ENCODE measurements around the gene POFUT2.

The POFUT2 gene

GRCh38 chr21:45228656-45229240 is 58.9 kb downstream of the POFUT2 start:
- in situ Hi-C loops (cut with HindIII; ENCODE audit: low sequenced_read_pairs), result no loop called here

DNA sequence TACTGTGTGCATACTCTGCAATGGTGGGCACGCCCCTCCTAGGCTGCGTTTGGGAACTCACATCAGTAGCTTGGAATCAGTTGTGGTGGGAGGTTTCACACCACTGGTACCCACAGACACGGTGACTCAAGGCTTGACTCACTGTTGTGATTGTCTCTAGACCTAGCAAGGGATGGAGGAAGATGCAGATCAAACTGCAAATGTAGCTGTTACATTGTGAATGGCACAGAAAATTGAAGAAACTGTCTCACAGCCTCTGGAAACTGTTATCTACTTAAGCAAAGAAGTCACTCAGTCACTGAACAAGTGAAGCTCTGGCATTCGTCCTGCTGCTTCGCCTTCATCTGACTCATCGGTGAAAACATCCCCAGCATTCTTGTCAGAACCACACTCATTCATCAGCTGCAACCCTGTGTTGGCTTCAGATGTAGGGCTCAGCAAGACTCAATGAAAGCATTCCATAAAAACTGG is 59.5 kb downstream of the POFUT2 start:
- in situ Hi-C loops (cut with HindIII; ENCODE audit: low sequenced_read_pairs), result no loop called here

DNA sequence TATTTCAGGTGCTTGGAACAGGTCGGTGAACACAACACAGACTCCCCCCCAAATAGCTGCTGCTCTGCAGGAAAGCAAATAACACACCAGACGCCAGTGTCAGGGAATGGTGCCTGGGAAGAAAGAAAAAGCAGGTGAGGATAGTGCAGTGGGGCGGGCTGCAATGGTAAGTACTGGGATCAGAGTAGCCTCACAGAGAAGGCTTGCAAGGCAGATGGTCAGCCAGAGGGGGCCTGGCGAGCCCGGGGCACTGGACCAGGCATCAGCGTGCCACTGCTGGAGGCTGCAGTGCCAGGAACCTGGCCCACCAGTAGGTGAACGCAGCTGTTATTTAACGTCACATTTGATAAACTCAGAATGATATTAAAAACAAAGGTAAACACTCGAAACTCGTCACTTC is 60.0 kb downstream of the POFUT2 start:
- in situ Hi-C loops (cut with HindIII; ENCODE audit: low sequenced_read_pairs), result no loop called here

GRCh38 chr21:45226540-45227326 is 61.0 kb downstream of the POFUT2 start:
- in situ Hi-C loops (cut with HindIII; ENCODE audit: low sequenced_read_pairs), result no loop called here

DNA sequence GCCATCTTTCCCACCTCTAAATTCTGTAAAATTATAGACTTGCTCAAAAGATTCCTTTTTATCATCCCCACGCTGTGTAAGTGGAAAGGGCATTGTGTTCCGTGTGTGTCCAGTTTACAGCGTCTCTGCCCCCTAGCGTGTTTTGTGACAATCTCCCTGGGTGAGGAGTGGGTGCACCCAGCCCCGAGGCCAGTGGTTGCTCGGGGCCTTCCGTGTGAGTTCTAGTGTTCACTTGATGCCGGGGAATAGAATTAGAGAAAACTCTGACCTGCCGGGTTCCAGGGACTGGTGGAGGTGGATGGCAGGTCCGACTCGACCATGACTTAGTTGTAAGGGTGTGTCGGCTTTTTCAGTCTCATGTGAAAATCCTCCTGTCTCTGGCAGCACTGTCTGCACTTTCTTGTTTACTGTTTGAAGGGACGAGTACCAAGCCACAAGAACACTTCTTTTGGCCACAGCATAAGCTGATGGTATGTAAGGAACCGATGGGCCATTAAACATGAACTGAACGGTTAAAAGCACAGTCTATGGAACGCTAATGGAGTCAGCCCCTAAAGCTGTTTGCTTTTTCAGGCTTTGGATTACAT is 61.9 kb downstream of the POFUT2 start:
- in situ Hi-C loops (cut with HindIII; ENCODE audit: low sequenced_read_pairs), result no loop called here

- in situ Hi-C loops (cut with HindIII; ENCODE audit: low sequenced_read_pairs), result no loop called here
These were observed 62.5 kb downstream of the POFUT2 start for GRCh38 chr21:45225041-45225740.

DNA sequence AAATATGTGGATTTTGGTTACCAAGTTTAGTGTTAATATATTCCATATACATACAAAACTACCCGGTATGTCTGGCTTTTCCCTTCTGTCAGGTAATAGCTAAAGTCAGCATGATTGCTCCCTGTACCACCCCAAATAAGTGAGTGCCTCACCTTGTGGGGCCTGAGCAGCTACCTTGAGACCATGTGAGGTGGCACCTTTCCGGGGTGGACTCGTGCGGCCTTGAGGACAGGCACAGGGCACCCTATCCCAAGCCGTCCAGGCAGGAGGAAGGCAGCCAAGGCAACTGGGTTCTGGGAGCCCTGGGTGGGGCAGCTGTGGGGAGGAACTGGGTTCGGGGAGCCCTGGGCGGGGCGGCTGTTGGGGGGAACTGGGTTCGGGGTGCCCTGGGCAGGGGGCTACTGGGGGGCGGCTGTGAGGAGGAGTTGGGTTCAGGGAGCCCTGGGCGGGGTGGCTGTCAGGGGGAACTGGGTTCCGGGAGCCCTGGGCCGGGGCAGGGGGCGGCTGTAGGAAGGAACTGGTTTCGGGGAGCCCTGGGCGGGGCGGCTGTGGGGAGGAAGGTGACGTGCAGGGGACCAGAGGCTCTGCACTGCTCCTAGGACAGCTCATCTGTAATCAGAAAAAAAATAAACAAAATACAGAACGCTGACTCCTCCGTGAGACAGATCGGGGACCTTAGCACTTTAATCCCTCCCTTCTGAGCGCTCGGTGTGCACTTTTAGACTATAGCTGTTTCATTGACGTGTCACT is 63.3 kb downstream of the POFUT2 start:
- in situ Hi-C loops (cut with HindIII; ENCODE audit: low sequenced_read_pairs), result loop anchor here (25.0 kb wide), 1 partner anchor 113 kb away; no protein-coding TSS in a partner anchor

DNA sequence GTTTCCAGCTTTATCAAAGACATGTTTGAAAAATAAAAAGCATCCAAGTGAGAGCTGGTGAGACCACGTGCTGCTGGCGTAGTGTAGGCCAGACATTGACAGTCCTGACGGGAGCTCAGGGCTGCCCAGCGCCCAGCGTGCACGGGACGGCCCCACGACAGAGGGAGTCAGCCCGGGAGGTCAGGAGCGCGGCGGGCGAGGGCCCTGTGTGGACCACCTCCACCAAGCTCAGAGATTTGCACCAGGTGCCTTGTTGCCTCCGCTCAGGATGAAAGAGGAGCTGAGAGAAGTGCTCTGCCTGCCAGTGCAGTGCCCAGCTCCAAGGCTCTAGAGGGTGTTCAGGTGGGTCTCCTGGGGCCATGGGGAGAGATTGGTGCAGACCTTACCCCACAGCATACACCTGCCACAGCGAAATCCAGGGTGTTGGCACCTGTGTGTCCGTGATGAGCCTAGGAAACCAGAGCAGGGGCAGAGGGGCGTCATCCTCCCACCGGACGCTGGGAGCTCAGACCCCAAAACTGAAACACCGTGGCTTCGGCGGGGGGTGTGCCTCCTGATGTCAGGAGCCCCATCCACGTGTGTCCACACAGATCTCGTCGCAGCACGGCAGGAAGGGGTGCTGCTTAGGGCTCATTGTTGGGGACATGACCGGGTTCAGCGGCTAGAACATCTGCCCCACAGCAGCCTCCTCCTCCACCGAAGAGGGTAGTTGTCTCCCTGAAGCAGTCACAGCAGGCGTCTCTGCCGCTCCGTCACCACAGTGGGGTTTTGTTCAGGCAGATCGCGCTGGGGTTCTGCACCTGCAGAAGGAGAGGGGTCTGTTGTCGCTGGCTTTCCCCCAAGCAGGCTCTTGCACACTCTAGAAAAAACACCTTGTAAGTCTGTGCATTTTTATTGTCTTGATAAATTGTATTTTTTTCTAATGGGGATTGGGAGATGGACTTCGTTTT is 64.2 kb downstream of the POFUT2 start:
- in situ Hi-C loops (cut with HindIII; ENCODE audit: low sequenced_read_pairs), result loop anchor here (25.0 kb wide), 1 partner anchor 114 kb away; no protein-coding TSS in a partner anchor

- in situ Hi-C loops (cut with HindIII; ENCODE audit: low sequenced_read_pairs), result loop anchor here (25.0 kb wide), 1 partner anchor 115 kb away; no protein-coding TSS in a partner anchor
These were observed 65.7 kb downstream of the POFUT2 start for GRCh38 chr21:45222001-45222400.

- in situ Hi-C loops (cut with HindIII; ENCODE audit: low sequenced_read_pairs), result loop anchor here (25.0 kb wide), 1 partner anchor 116 kb away; no protein-coding TSS in a partner anchor
These were observed 66.8 kb downstream of the POFUT2 start for GRCh38 chr21:45220714-45221490.

- in situ Hi-C loops (cut with HindIII; ENCODE audit: low sequenced_read_pairs), result loop anchor here (25.0 kb wide), 1 partner anchor 117 kb away; no protein-coding TSS in a partner anchor
These were observed 67.6 kb downstream of the POFUT2 start for GRCh38 chr21:45220071-45220481.

DNA sequence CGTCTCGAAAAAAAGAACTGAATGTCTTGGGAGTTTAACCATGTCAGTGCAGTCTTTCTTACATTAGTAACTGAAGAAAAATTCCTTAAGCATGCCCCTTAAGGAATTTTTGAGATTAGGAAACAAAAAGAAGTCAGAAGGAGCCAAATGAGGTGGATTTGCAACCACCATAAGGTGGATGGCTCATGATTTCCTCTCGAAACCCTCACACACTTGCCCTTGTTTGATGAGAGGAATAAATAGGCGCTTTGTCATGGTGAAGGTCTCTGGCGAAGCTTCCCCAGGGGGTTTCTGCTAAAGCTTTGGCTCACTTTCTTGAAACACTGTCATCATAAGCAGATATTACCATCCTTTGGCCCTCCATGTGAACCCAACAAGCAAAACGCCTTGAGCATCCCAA is 68.2 kb downstream of the POFUT2 start:
- in situ Hi-C loops (cut with HindIII; ENCODE audit: low sequenced_read_pairs), result loop anchor here (25.0 kb wide), 1 partner anchor 118 kb away; no protein-coding TSS in a partner anchor

GRCh38 chr21:45217010-45217409 is 70.7 kb downstream of the POFUT2 start:
- in situ Hi-C loops (cut with HindIII; ENCODE audit: low sequenced_read_pairs), result loop anchor here (25.0 kb wide), 1 partner anchor 120 kb away; no protein-coding TSS in a partner anchor

DNA sequence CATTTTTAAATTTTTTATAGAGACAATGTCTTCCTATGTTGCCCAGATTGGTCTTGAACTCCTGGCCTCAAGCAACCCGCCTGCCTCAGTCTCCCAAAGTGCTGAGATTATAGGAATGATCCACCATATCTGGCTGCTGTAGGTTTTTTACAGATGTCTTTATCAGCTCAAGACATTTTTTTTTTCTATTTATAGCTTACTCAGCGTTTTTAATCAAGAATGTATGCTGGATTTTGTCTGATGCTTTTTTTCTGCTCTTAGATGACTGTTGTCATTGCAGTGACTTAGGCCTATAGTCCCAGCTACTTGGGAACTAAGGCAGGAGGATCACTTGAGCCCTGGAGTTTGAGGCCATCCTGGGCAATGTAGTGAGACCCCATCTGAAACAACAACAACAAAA is 72.5 kb downstream of the POFUT2 start:
- in situ Hi-C loops (cut with HindIII; ENCODE audit: low sequenced_read_pairs), result loop anchor here (25.0 kb wide), 1 partner anchor 122 kb away; no protein-coding TSS in a partner anchor
